Naive thymus-derived CD4-positive, alpha-beta T cell (primary cell): ENCODE results near the gene PTGFR. TPM values are rescaled to one million over a fixed set of nuclear protein-coding genes. Genes with fewer than 3 reads are reported as not detected.

Experiments used
- ATAC-seq: fragments of 150-1000 bp; cut with Tn5 transposase; 2 replicates; pipeline ENCODE4 v1.10.0; 2021; ENCODE audit warnings: mild to moderate bottlenecking, moderate library complexity
- CTCF ChIA-PET: fragments of 350-600 bp; sonication (Branson Sonifier 250); formaldehyde crosslinking; loops from one replicate; lab custom pipeline; 2021; ENCODE audit warnings: antibody characterized with exemption; lab: Charles Lee
- POLR2A ChIA-PET: fragments of 350-600 bp; sonication (Branson Sonifier 250); formaldehyde crosslinking; loops from one replicate; lab custom pipeline; 2021; ENCODE audit warnings: antibody characterized with exemption, inconsistent platforms; lab: Charles Lee
- DNase-seq, 9 donors: peaks; one replicate each; pipeline versions ENCODE4 v3.0.0 to v3.0.0-alpha.2; 2020 to 2022; ENCODE audit warnings: mixed read lengths in 1 of 9
- H3K27ac ChIP-seq: one replicate; pipeline ENCODE4 v1.7.0; 2013; ENCODE audit warnings: mild to moderate bottlenecking, low read depth, low read length, moderate library complexity
- H3K27me3 ChIP-seq, 2 donors: one replicate each; pipeline ENCODE4 v1.7.0; 2013; ENCODE audit warnings: low read length in 2 of 2, mild to moderate bottlenecking in 2 of 2, moderate library complexity in 2 of 2; ENCODE audit not compliant: control insufficient read depth in 2 of 2, insufficient read depth in 2 of 2
- H3K36me3 ChIP-seq, 3 experiments: 1 replicate in 2 of 3; 2 replicates in 1 of 3; pipeline ENCODE4 v1.7.0; 2013; ENCODE audit warnings: low read length in 3 of 3, mild to moderate bottlenecking in 3 of 3, moderate library complexity in 1 of 3; ENCODE audit not compliant: insufficient read depth in 3 of 3, control insufficient read depth in 2 of 3
- H3K4me1 ChIP-seq, 2 donors: one replicate each; pipeline ENCODE4 v1.7.0; 2013; ENCODE audit warnings: low read length in 2 of 2, mild to moderate bottlenecking in 2 of 2, moderate library complexity in 1 of 2; ENCODE audit not compliant: control insufficient read depth in 2 of 2, insufficient read depth in 2 of 2
- H3K4me3 ChIP-seq: 2 replicates; pipeline ENCODE4 v1.7.0; 2013; ENCODE audit warnings: mild to moderate bottlenecking, low read length
- H3K9me3 ChIP-seq, 3 experiments: 1 replicate in 2 of 3; 2 replicates in 1 of 3; pipeline ENCODE4 v1.7.0; 2013; ENCODE audit warnings: low read length in 3 of 3; ENCODE audit not compliant: control insufficient read depth in 2 of 3
- H3K27ac Mint-ChIP-seq, 9 donors: one replicate each; pipeline ENCODE4 v1.8.0; 2020 to 2022; ENCODE audit warnings: mixed read lengths in 9 of 9, mild to moderate bottlenecking in 8 of 9, moderate library complexity in 5 of 9, inconsistent platforms in 2 of 9
- H3K27me3 Mint-ChIP-seq, 5 donors: one replicate each; pipeline ENCODE4 v1.8.0; 2021 to 2022; ENCODE audit warnings: mixed read lengths in 5 of 5, mild to moderate bottlenecking in 1 of 5
- H3K36me3 Mint-ChIP-seq, 5 donors: one replicate each; pipeline ENCODE4 v1.8.0; 2020 to 2022; ENCODE audit warnings: mixed read lengths in 5 of 5, mild to moderate bottlenecking in 3 of 5, inconsistent platforms in 1 of 5
- H3K4me1 Mint-ChIP-seq, 7 donors: one replicate each; pipeline ENCODE4 v1.8.0; 2020 to 2022; ENCODE audit warnings: mixed read lengths in 7 of 7, mild to moderate bottlenecking in 3 of 7, inconsistent platforms in 1 of 7
- H3K4me3 Mint-ChIP-seq, 10 donors: one replicate each; pipeline ENCODE4 v1.8.0; 2020 to 2022; ENCODE audit warnings: mild to moderate bottlenecking in 10 of 10, mixed read lengths in 10 of 10, moderate library complexity in 6 of 10, inconsistent platforms in 2 of 10
- H3K9me3 Mint-ChIP-seq, 11 donors: one replicate each; pipeline ENCODE4 v1.8.0; 2020 to 2022; ENCODE audit warnings: mixed read lengths in 11 of 11, mild to moderate bottlenecking in 4 of 11, inconsistent platforms in 1 of 11, moderate library complexity in 1 of 11
- intact Hi-C, 2 donors: fragments of 100-400 bp; cut with micrococcal nuclease; formaldehyde crosslinking; loops; one replicate each; pipeline ENCODE4 v1.15.1; 2023
- polyA plus RNA-seq, 2 donors: library from polyadenylated mRNA; unstranded; fragments of 300-500 nt; fragmentation: Illumina TruSeq; gene quantifications; one replicate each; pipeline ENCODE4 v1.2.3, GENCODE V29; 2021
- total RNA-seq, 6 experiments: library from RNA in 5 of 6; stranded (reverse) in 5 of 6; gene quantifications; 1 replicate in 5 of 6; 2 replicates in 1 of 6; pipeline ENCODE4 v1.2.3 and lab custom pipeline; 2021 to 2026

PTGFR gene
- total and polyA plus RNA-seq, 7 experiments from 2014 or later = not detected

GRCh38 chr1:78511334-78511733, 20.6 kb downstream of the PTGFR start:
- peaks cover 0 to 23% (median 6%) of the 10 kb centered on the region in 5 donors for H3K27me3 Mint-ChIP-seq
- intact Hi-C loops = no loop called here
- CTCF ChIA-PET = no interaction called here

GRCh38 chr1:78516716-78517115, 25.9 kb downstream of the PTGFR start:
- ChIA-PET POLR2A (no interaction called here), CTCF (no interaction called here)
- Mint-ChIP-seq H3K4me1 (no peaks in the 10 kb centered on the region), H3K36me3 (peaks cover 0 to 5% (median 0%) of the 10 kb centered on the region in 5 donors), H3K27ac (no peak overlapping the region), H3K4me3 (no peak overlapping the region), H3K27me3 (peaks cover 0 to 13% (median 1%) of the 10 kb centered on the region in 5 donors), H3K9me3 (peaks cover 3 to 18% (median 11%) of the 10 kb centered on the region in 11 donors)
- Histone ChIP-seq H3K4me1 (no peaks in the 10 kb centered on the region), H3K27me3 (no peaks in the 10 kb centered on the region), H3K9me3 (peaks cover 0 to 5% (median 0%) of the 10 kb centered on the region in 3 experiments), H3K4me3 (no peak overlapping the region), H3K27ac (no peak overlapping the region), H3K36me3 (no peaks in the 10 kb centered on the region)
- ATAC-seq (no peak), DNase-seq (no peak)
- intact Hi-C loops = no loop called here

More at GRCh38 chr1:78511334-78511733, 20.6 kb downstream of the PTGFR start:
- Histone ChIP-seq H3K27ac (no peak overlapping the region), H3K9me3 (peaks cover 0 to 17% (median 0%) of the 10 kb centered on the region in 3 experiments), H3K36me3 (no peaks in the 10 kb centered on the region), H3K4me3 (no peak overlapping the region), H3K4me1 (no peaks in the 10 kb centered on the region), H3K27me3 (no peaks in the 10 kb centered on the region)
- POLR2A ChIA-PET = no interaction called here
- no peak overlapping the region for H3K4me3 Mint-ChIP-seq
- DNase-seq (no peak), ATAC-seq (no peak)
- no peaks in the 10 kb centered on the region for H3K4me1 Mint-ChIP-seq
- H3K36me3 Mint-ChIP-seq = peaks cover 0 to 12% (median 0%) of the 10 kb centered on the region in 5 donors
- H3K27ac Mint-ChIP-seq = no peak overlapping the region
- peaks cover 11 to 35% (median 23%) of the 10 kb centered on the region in 11 donors for H3K9me3 Mint-ChIP-seq

- ChIA-PET CTCF (no interaction called here), POLR2A (no interaction called here)
- Histone ChIP-seq H3K27ac (no peak overlapping the region), H3K36me3 (no peaks in the 10 kb centered on the region), H3K4me3 (no peak overlapping the region), H3K27me3 (no peaks in the 10 kb centered on the region), H3K9me3 (no peaks in the 10 kb centered on the region), H3K4me1 (no peaks in the 10 kb centered on the region)
- Mint-ChIP-seq H3K27me3 (peaks cover 0 to 17% (median 4%) of the 10 kb centered on the region in 5 donors), H3K36me3 (no peaks in the 10 kb centered on the region), H3K9me3 (peaks cover 0 to 2% (median 0%) of the 10 kb centered on the region in 11 donors), H3K27ac (no peak overlapping the region), H3K4me1 (no peaks in the 10 kb centered on the region), H3K4me3 (no peak overlapping the region)
- DNase-seq = no peak
- intact Hi-C loops = no loop called here
- no peak for ATAC-seq
Observed at GRCh38 chr1:78519446-78519845, 28.7 kb downstream of the PTGFR start.

GRCh38 chr1:78520216-78520615, 29.4 kb downstream of the PTGFR start:
- no peaks in the 10 kb centered on the region for H3K4me1 ChIP-seq
- POLR2A ChIA-PET = no interaction called here
- H3K4me3 ChIP-seq = no peak overlapping the region
- intact Hi-C loops = no loop called here
- ATAC-seq (no peak), DNase-seq (no peak)
- peaks cover 1 to 11% (median 4%) of the 10 kb centered on the region in 5 donors for H3K27me3 Mint-ChIP-seq
- H3K4me3 Mint-ChIP-seq = no peak overlapping the region
- no peaks in the 10 kb centered on the region for H3K36me3 Mint-ChIP-seq
- no peak overlapping the region for H3K27ac Mint-ChIP-seq
- H3K27me3 ChIP-seq = no peaks in the 10 kb centered on the region
- no peaks in the 10 kb centered on the region for H3K9me3 ChIP-seq
- no peaks in the 10 kb centered on the region for H3K36me3 ChIP-seq
- peaks cover 0 to 2% (median 0%) of the 10 kb centered on the region in 11 donors for H3K9me3 Mint-ChIP-seq
- CTCF ChIA-PET = no interaction called here
- no peaks in the 10 kb centered on the region for H3K4me1 Mint-ChIP-seq
- H3K27ac ChIP-seq = no peak overlapping the region

- ATAC-seq = no peak
- H3K4me3 Mint-ChIP-seq = no peak overlapping the region
- Histone ChIP-seq H3K9me3 (no peaks in the 10 kb centered on the region), H3K4me1 (no peaks in the 10 kb centered on the region), H3K27me3 (no peaks in the 10 kb centered on the region), H3K36me3 (no peaks in the 10 kb centered on the region), H3K27ac (no peak overlapping the region), H3K4me3 (no peak overlapping the region)
- ChIA-PET CTCF (no interaction called here), POLR2A (no interaction called here)
- H3K27ac Mint-ChIP-seq = no peak overlapping the region
- intact Hi-C loops = no loop called here
- H3K27me3 Mint-ChIP-seq = peaks cover 1 to 11% (median 4%) of the 10 kb centered on the region in 5 donors
- DNase-seq = no peak
- no peaks in the 10 kb centered on the region for H3K4me1 Mint-ChIP-seq
- H3K9me3 Mint-ChIP-seq = peaks cover 0 to 2% (median 0%) of the 10 kb centered on the region in 11 donors
- H3K36me3 Mint-ChIP-seq = no peaks in the 10 kb centered on the region
Observed at GRCh38 chr1:78520843-78521242, 30.1 kb downstream of the PTGFR start.

GRCh38 chr1:78522136-78522535, 31.4 kb downstream of the PTGFR start:
- Histone ChIP-seq H3K27me3 (no peaks in the 10 kb centered on the region), H3K4me1 (no peaks in the 10 kb centered on the region), H3K4me3 (no peak overlapping the region), H3K27ac (no peak overlapping the region), H3K36me3 (no peaks in the 10 kb centered on the region), H3K9me3 (no peaks in the 10 kb centered on the region)
- no peak for ATAC-seq
- Mint-ChIP-seq H3K9me3 (peaks cover 0 to 2% (median 0%) of the 10 kb centered on the region in 11 donors), H3K4me1 (no peaks in the 10 kb centered on the region), H3K27ac (no peak overlapping the region), H3K36me3 (no peaks in the 10 kb centered on the region), H3K27me3 (peaks cover 1 to 9% (median 4%) of the 10 kb centered on the region in 5 donors), H3K4me3 (no peak overlapping the region)
- intact Hi-C loops = no loop called here
- CTCF ChIA-PET = no interaction called here
- POLR2A ChIA-PET = no interaction called here
- DNase-seq = no peak

GRCh38 chr1:78526496-78526895, 35.7 kb downstream of the PTGFR start:
- ATAC-seq (no peak), DNase-seq (no peak)
- H3K9me3 Mint-ChIP-seq = peaks cover 0 to 2% (median 0%) of the 10 kb centered on the region in 11 donors
- H3K27ac Mint-ChIP-seq = no peak overlapping the region
- ChIA-PET CTCF (no interaction called here), POLR2A (no interaction called here)
- no peaks in the 10 kb centered on the region for H3K27me3 ChIP-seq
- H3K4me1 Mint-ChIP-seq = no peaks in the 10 kb centered on the region
- intact Hi-C loops = no loop called here
- H3K27me3 Mint-ChIP-seq = peaks cover 0 to 15% (median 8%) of the 10 kb centered on the region in 5 donors
- H3K9me3 ChIP-seq = no peaks in the 10 kb centered on the region
- H3K4me3 Mint-ChIP-seq = no peak overlapping the region
- H3K27ac ChIP-seq = no peak overlapping the region
- H3K36me3 Mint-ChIP-seq = no peaks in the 10 kb centered on the region
- no peaks in the 10 kb centered on the region for H3K4me1 ChIP-seq
- no peak overlapping the region for H3K4me3 ChIP-seq
- no peaks in the 10 kb centered on the region for H3K36me3 ChIP-seq
